T-helper 17 cell (primary cell): Measurements from ENCODE around the gene NCKAP1. TPM values are rescaled to one million over a fixed set of nuclear protein-coding genes. Genes with fewer than 3 reads are reported as not detected.
A peak's percentile ranks its signal among the peaks of the same experiment; 100 is the strongest.
"Not testable (repeated sequence)": the region's sequence is repeated elsewhere in the genome, so short reads cannot be mapped to it uniquely, and the experiment has no call there.

Source experiments
- ATAC-seq: fragments of 150-1000 bp; cut with Tn5 transposase; 2 replicates; pipeline ENCODE4 v1.10.0; 2021; ENCODE audit warnings: mild to moderate bottlenecking, moderate library complexity
- DNase-seq, 3 donors: peaks; one replicate each; pipeline versions ENCODE4 v3.0.0 to v3.0.0-alpha.2; 2020 to 2021
- H3K9me3 ChIP-seq: one replicate; pipeline ENCODE4 v1.7.0; 2013; ENCODE audit warnings: low read length, mild to moderate bottlenecking; ENCODE audit not compliant: control insufficient read depth, poor library complexity, severe bottlenecking
- H3K27ac Mint-ChIP-seq: one replicate; pipeline ENCODE4 v1.8.0; 2022; ENCODE audit warnings: mild to moderate bottlenecking, moderate library complexity, mixed read lengths
- H3K27me3 Mint-ChIP-seq: one replicate; pipeline ENCODE4 v1.8.0; 2022; ENCODE audit warnings: mixed read lengths
- H3K36me3 Mint-ChIP-seq: one replicate; pipeline ENCODE4 v1.8.0; 2022; ENCODE audit warnings: low read depth, mixed read lengths
- H3K4me1 Mint-ChIP-seq: one replicate; pipeline ENCODE4 v1.8.0; 2022; ENCODE audit warnings: mild to moderate bottlenecking, mixed read lengths
- H3K4me3 Mint-ChIP-seq: one replicate; pipeline ENCODE4 v1.8.0; 2022; ENCODE audit warnings: mild to moderate bottlenecking, moderate library complexity, mixed read lengths
- total RNA-seq, 4 donors: library from RNA in 2 of 4; stranded (reverse) in 2 of 4; gene quantifications; one replicate each; pipeline ENCODE4 v1.2.3 and lab custom pipeline; 2022 to 2026

Gene NCKAP1
- total RNA-seq, 2 donors from 2014 or later = 6.9 to 13.9 TPM

DNA sequence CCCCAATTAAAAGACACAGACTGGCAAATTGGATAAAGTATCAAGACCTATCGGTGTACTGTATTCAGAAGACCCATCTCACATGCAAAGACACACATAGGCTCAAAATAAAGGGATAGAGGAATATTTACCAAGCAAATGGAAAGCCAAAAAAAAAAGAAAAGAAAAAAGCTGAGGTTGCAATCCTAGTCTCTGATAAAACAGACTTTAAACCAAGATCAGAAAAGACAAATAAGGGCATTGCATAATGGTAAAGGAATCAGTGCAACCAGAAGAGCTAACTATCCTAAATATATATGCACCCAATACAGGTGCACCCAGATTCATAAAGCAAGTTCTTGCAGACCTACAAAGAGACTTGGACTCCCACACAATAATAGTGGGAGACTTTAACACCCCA lies 161.6 kb downstream of the NCKAP1 start:
- DNase-seq, H3K27ac Mint-ChIP-seq, H3K4me3 Mint-ChIP-seq, H3K27me3 Mint-ChIP-seq, ATAC-seq, H3K36me3 Mint-ChIP-seq, H3K4me1 Mint-ChIP-seq, H3K9me3 ChIP-seq: not testable (repeated sequence)

DNA sequence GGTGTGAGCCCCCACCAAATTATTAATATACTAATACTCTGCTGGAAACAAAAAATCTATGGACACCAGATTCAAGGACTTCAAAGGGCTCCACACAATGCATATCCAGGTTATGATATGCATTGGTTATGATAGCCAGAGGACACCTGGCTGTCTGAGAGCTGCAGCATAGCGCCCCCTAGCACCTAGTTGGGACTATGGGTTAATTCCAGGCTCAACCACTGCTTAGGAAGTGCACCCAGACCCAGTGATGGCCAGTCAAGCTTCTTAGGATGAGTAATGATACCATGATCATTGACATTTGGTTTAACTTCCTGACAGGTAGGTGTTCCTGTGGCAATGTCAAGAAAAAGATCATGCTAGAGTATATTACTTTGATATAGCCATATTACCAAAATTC lies 168.0 kb downstream of the NCKAP1 start:
- no peak for DNase-seq
- H3K9me3 ChIP-seq = peaks cover 3% of the 10 kb centered on the region
- Mint-ChIP-seq H3K4me1 (peaks cover 15% of the 10 kb centered on the region), H3K4me3 (no peak overlapping the region), H3K27me3 (peaks cover 60% of the 10 kb centered on the region), H3K36me3 (peaks cover 4% of the 10 kb centered on the region), H3K27ac (peak overlapping the region; percentile 34)
- ATAC-seq = no peak

DNA sequence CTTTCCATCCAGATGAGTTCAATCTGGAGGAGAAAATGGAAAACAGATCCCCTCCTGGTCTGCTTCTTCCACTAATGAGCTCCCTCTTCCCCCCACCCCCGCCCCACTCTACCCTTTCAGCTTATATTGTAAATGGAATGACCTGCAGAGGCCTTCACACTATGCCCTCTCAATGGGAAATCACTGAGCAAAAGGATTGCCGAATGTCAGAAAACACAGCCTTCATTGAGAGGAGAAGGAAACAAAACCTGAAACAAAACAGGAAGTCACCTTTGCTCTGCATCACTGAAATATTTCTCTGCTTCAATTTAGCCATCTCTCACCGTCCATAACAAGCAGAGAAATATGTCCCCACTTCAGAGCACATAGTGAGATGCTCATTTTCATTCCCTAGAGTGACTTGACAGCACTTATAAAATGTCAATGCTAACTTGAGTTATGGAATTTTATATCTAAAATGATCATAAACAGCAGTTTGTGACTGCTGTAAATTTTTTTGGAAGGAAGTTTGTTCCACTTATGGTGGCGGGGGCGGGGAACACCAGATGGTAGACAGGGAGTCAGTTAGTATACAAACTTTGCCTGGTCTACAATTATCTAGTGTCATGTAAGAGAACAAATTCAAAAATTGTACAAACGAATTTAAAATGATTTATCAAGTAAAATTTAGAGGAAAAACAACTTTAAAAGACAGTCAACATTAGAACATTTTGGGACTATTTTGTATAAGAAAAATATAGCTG lies 170.0 kb downstream of the NCKAP1 start:
- no peak overlapping the region for H3K4me3 Mint-ChIP-seq
- peaks cover 15% of the 10 kb centered on the region for H3K4me1 Mint-ChIP-seq
- H3K36me3 Mint-ChIP-seq = peaks cover 6% of the 10 kb centered on the region

DNA sequence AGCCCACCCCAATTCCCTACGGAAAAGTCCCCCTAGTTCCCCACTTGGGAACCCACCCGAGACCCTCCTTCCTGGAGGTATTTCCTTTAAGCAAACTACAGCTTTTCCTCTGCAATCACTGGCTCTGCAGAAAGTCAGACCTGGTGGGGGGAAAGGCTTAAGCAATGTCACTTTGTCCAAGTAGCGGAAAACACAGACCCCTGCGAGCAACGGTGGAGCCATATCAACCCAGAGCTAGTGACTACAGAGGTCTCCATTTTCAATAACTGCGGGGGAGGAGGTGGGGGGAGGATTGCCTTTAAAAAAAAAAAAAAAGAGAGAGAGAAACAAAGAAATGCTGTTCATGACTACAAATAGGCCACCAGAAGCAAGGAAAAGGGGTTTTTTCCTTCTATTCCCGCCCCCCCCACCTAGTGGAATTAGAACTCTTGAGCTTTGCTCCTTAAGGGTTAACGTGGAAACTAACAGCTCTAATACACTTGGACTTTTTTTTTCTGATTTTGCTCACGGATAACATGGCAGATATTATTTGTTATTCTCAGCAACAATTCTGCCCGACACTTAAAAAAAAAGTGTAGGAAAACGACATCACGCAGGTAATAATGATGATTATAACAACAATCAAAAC lies 170.7 kb downstream of the NCKAP1 start:
- Mint-ChIP-seq H3K4me1 (peaks cover 15% of the 10 kb centered on the region), H3K36me3 (peaks cover 6% of the 10 kb centered on the region), H3K4me3 (peak overlapping the region; percentile 66), H3K27me3 (peaks cover 84% of the 10 kb centered on the region), H3K27ac (no peak overlapping the region)
- peaks cover 3% of the 10 kb centered on the region for H3K9me3 ChIP-seq
- ATAC-seq (no peak), DNase-seq (no peak)

More for the DNA sequence above, 170.0 kb downstream of the NCKAP1 start:
- peaks cover 3% of the 10 kb centered on the region for H3K9me3 ChIP-seq
- DNase-seq (no peak), ATAC-seq (no peak)
- Mint-ChIP-seq H3K27me3 (peaks cover 77% of the 10 kb centered on the region), H3K27ac (no peak overlapping the region)

DNA sequence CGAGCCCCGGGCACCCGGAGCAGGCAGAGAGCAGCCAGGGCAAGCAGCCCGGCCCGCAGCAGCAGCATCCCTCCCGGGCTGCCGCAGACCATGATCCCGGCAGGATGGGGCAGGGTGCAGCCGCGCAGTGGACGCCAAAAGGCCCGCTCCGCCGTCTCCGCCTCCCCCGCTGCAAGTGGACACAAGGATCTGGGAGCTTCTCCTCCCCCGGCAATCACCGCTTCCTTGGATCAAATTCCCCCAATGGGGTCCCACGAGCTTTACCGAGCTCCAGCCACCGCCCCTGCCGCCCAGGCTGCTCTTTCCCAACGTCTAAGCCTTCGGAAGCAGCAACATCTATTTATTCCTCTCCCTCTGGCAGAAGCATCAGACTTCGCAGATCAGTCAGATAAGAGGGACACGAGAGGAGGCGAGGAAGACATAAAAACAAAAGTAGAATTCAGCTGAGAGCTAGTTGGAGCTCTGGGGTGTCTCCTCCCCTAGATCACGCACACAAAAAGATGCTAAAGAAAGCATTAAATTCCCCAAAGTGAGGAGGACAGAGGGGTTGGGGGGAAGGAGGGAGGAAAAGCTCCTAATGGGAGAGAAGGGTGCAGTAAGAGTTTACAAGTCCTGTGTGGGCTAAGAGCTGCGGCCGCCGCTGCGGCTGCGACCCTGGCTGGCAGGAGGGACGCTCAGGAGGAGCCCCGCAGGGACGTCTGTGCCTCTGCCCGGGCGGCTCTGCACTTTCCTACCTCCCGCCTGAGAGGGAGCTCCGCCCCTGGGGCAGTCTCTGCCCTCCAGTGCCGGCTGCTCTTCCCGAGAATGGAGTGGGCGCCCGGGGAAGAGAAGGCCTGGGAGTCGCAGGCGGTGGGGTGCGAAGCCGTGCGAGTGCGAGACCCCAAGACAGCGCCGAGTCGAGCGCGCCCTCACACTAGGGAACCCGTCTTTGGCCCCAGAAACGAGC lies 171.5 kb downstream of the NCKAP1 start, which contains the start of gene FRZB:
Gene FRZB, minus strand, starts transcription at position 177 of the 946 bp plus-strand sequence. Its CDS starts 85 bp downstream, at position 92.
- Mint-ChIP-seq H3K36me3 (peaks cover 6% of the 10 kb centered on the region), H3K4me3 (peak within 1 kb of the TSS; percentile 66), H3K27ac (no peak within 1 kb of the TSS), H3K4me1 (peaks cover 15% of the 10 kb centered on the region), H3K27me3 (peaks cover 86% of the 10 kb centered on the region)
- ATAC-seq = no peak
- H3K9me3 ChIP-seq = no peaks in the 10 kb centered on the region
- no peak for DNase-seq

DNA sequence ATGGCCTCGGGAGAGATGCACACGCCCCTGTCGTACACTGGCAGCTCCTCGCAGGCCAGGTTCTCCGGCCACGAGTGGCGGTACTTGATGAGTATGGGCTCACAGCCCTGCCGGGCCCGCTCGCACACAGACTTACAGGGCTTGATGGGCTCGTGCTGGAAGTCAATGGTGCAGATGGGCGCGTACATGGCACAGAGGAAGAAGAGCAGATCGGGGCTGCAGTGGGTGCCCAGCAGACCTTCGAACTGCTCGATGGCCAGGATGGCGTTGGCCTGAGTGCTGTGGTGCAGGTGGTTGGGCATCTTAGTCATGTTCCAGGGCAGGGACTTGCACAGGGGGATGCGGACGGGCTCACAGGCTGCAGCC lies 172.2 kb downstream of the NCKAP1 start:
- Mint-ChIP-seq H3K36me3 (peaks cover 6% of the 10 kb centered on the region), H3K4me3 (peak overlapping the region; percentile 66), H3K27me3 (peaks cover 89% of the 10 kb centered on the region), H3K4me1 (peaks cover 15% of the 10 kb centered on the region), H3K27ac (no peak overlapping the region)
- H3K9me3 ChIP-seq = no peaks in the 10 kb centered on the region
- DNase-seq (no peak), ATAC-seq (no peak)

DNA sequence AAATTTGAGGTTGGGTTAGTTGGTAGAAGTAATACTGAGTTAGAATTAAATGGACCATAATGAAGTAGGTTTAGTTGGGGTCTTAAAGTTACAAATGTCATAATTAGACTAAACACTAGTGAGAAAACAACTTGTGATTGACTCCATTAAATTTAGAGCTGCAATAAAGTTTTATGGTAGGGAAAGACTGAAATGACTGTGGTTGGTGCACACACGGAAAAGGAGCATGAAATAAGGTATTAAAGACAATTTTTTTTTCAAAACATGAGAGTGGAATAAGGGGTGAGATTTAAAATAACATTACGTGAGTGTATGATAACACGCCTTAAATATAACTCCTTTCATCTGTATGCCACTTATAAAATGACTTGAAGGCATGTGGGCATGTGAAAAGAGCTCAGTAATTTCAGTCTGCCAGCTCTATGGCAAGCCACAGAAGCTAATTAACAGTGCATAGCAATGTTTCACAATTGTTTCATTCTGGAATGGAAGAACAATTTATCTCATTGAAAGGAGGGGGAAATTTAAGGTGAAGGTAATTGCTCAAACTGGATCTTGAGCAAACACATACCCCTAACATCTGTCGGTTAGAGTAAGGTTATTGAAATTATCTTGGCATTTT lies 173.2 kb downstream of the NCKAP1 start:
- peaks cover 83% of the 10 kb centered on the region for H3K27me3 Mint-ChIP-seq
- H3K36me3 Mint-ChIP-seq = peaks cover 6% of the 10 kb centered on the region
- H3K4me3 Mint-ChIP-seq = no peak overlapping the region
- no peak overlapping the region for H3K27ac Mint-ChIP-seq
- no peaks in the 10 kb centered on the region for H3K9me3 ChIP-seq
- DNase-seq = no peak
- peaks cover 15% of the 10 kb centered on the region for H3K4me1 Mint-ChIP-seq
- ATAC-seq = no peak

DNA sequence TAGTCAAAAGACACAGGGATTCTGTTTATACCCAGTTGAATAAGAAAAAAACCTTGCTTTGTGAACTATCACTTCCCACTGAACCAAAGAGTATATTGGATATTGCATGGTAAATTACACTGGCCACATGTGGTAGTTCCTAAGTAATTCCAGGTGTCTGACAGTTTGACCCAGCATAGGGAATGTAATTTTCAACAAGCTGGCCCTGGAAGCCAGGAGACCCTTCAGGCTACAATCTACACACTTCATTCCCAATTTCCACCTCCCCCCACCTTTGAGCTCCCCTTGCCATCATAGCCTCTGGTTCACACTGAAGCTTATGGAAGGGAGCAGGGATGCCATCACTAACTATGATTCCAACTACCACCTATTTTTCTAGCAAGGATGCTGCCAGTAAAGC lies 174.6 kb downstream of the NCKAP1 start:
- ATAC-seq (no peak), DNase-seq (no peak)
- Mint-ChIP-seq H3K36me3 (peaks cover 6% of the 10 kb centered on the region), H3K27ac (no peak overlapping the region), H3K4me3 (no peak overlapping the region), H3K4me1 (peaks cover 15% of the 10 kb centered on the region), H3K27me3 (peaks cover 73% of the 10 kb centered on the region)
- no peaks in the 10 kb centered on the region for H3K9me3 ChIP-seq

DNA sequence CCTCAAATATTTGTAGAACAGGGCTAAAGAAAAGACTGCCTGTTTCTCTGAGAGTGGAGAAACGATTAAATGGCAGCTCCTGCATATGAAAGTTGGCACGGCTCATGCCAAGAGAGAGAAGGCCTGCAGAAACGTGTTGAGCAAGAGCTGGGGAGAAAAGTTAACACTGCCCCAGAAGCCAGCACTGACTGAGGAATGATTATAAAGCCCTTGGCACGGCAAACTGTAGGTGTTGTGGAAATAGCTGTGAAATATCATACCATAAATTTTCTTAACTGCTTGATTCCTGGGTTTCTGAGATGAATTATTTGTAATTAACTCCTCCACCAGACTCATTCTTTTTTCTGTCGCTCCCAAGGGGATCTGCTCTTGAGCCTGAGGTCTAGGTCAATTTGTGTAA lies 176.2 kb downstream of the NCKAP1 start:
- Mint-ChIP-seq H3K4me3 (no peak overlapping the region), H3K36me3 (peaks cover 6% of the 10 kb centered on the region), H3K27ac (no peak overlapping the region), H3K27me3 (peaks cover 58% of the 10 kb centered on the region), H3K4me1 (peaks cover 10% of the 10 kb centered on the region)
- DNase-seq (no peak), ATAC-seq (no peak)
- no peaks in the 10 kb centered on the region for H3K9me3 ChIP-seq

DNA sequence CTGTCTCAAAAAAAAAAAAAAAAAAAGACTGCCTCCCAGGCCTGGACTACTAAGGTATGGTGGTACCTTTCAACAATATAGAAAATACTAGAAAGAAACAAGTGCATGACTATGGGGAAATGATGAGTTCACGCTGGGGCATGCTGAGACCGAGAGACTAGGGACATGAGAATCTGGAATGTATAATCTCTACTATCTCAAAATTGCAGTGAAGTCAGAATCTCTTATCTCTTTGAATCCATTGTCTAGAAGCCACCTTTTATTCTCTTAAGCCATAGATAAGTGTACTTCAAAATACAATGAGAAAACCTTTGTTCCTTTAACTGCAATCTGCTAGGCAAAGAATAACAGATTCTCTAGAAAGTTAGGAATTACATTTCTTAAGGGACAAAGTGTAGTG lies 177.4 kb downstream of the NCKAP1 start:
- H3K27ac Mint-ChIP-seq = no peak overlapping the region
- H3K36me3 Mint-ChIP-seq = peaks cover 6% of the 10 kb centered on the region
- H3K4me1 Mint-ChIP-seq = peaks cover 4% of the 10 kb centered on the region
- no peak overlapping the region for H3K4me3 Mint-ChIP-seq
- ATAC-seq (no peak), DNase-seq (no peak)
- peaks cover 45% of the 10 kb centered on the region for H3K27me3 Mint-ChIP-seq
- no peaks in the 10 kb centered on the region for H3K9me3 ChIP-seq
